B cell (primary cell): ENCODE data around the gene PRTFDC1.

Experiments
- CTCF ChIP-seq: fragments of 200-600 bp; IDR thresholded peaks from one replicate; pipeline ENCODE4 v1.8.0; 2022; ENCODE audit warnings: antibody characterized with exemption, mild to moderate bottlenecking
- EZH2 ChIP-seq: IDR thresholded peaks from 2 replicates; pipeline ENCODE4 v1.6.1; 2012; ENCODE audit warnings: borderline replicate concordance, low read depth, mild to moderate bottlenecking, moderate library complexity, low read length; ENCODE audit not compliant: insufficient read depth, poor library complexity, severe bottlenecking

GRCh38 chr10:24824536-24824935 is 127.9 kb downstream of the PRTFDC1 start:
- TF ChIP-seq CTCF (no peak), EZH2 (no peak)
